OCI-M2 (cell line): ENCODE measurements around the gene CRIP2.

Experiments
- DNase-seq: peaks from one replicate; lab custom pipeline; 2025; ENCODE audit not compliant: unreplicated experiment; lab: John Stamatoyannopoulos, UW

The CRIP2 gene

GRCh38 chr14:105526776-105527380 is 52.3 kb downstream of the CRIP2 start:
- no peak for DNase-seq

GRCh38 chr14:105527381-105527825 is 52.8 kb downstream of the CRIP2 start:
- no peak for DNase-seq

- no peak for DNase-seq
These were observed 53.4 kb downstream of the CRIP2 start for GRCh38 chr14:105527826-105528585.

GRCh38 chr14:105528586-105529318 is 54.1 kb downstream of the CRIP2 start:
- no peak for DNase-seq

GRCh38 chr14:105529319-105529568 is 54.6 kb downstream of the CRIP2 start:
- no peak for DNase-seq
